ENCODE data around the gene CCDC142. TPM values are rescaled to one million over a fixed set of nuclear protein-coding genes. Genes with fewer than 3 reads are reported as not detected.

CCDC142 gene
- total RNA-seq, 1 experiment from 2014 or later = 15.4 TPM

Other genes starting within 250 kb of the CCDC142 start
- 0.24 to 0.63 TPM (median 0.42 TPM) in 5 replicates for gene SLC4A5, start 139.6 kb downstream of the CCDC142 start, total RNA-seq (2022; extraction: Qiagen RNA extraction)
- gene DCTN1, start 102.7 kb downstream of the CCDC142 start, total RNA-seq (2022; extraction: Qiagen RNA extraction) = 102 to 155 TPM (median 147 TPM) in 5 replicates
- gene C2orf81, start 61.4 kb downstream of the CCDC142 start, total RNA-seq (2022; extraction: Qiagen RNA extraction) = 2.5 to 4.0 TPM (median 3.3 TPM) in 5 replicates
- 71.7 to 93.6 TPM (median 91.4 TPM) in 5 replicates for gene WDR54, start 61.3 kb downstream of the CCDC142 start, total RNA-seq (2022; extraction: Qiagen RNA extraction)
- gene RTKN, start 41.1 kb downstream of the CCDC142 start, total RNA-seq (2022; extraction: Qiagen RNA extraction) = 19.7 to 29.6 TPM (median 26.0 TPM) in 5 replicates
- 53.3 to 59.3 TPM (median 55.7 TPM) in 5 replicates for gene INO80B, start 27.9 kb downstream of the CCDC142 start, total RNA-seq (2022; extraction: Qiagen RNA extraction)
- 46.5 to 91.2 TPM (median 87.8 TPM) in 5 replicates for gene WBP1, start 24.6 kb downstream of the CCDC142 start, total RNA-seq (2022; extraction: Qiagen RNA extraction)
- gene MOGS, start 17.6 kb downstream of the CCDC142 start, total RNA-seq (2022; extraction: Qiagen RNA extraction) = 38.2 to 57.7 TPM (median 53.4 TPM) in 5 replicates
- gene MRPL53, start 10.3 kb downstream of the CCDC142 start, total RNA-seq (2022; extraction: Qiagen RNA extraction) = 94.6 to 158 TPM (median 138 TPM) in 5 replicates
- 15.5 to 20.4 TPM (median 17.6 TPM) in 5 replicates for gene TTC31, start 83 bp upstream of the CCDC142 start, total RNA-seq (2022; extraction: Qiagen RNA extraction)
- 2.5 to 4.4 TPM (median 4.2 TPM) in 5 replicates for gene LBX2, start 16.6 kb upstream of the CCDC142 start, total RNA-seq (2022; extraction: Qiagen RNA extraction)
- gene PCGF1, start 24.7 kb upstream of the CCDC142 start, total RNA-seq (2022; extraction: Qiagen RNA extraction) = 31.7 to 39.8 TPM (median 34.6 TPM) in 5 replicates
- 0.16 to 0.44 TPM (median 0.27 TPM) in 5 replicates for gene TLX2, start 31.5 kb upstream of the CCDC142 start, total RNA-seq (2022; extraction: Qiagen RNA extraction)
- gene DQX1, start 43.2 kb upstream of the CCDC142 start, total RNA-seq (2022; extraction: Qiagen RNA extraction) = 0.06 to 0.16 TPM (median 0.12 TPM) in 5 replicates
- 187 to 255 TPM (median 247 TPM) in 5 replicates for gene AUP1, start 46.7 kb upstream of the CCDC142 start, total RNA-seq (2022; extraction: Qiagen RNA extraction)
- gene HTRA2, start 46.9 kb upstream of the CCDC142 start, total RNA-seq (2022; extraction: Qiagen RNA extraction) = 34.7 to 45.7 TPM (median 41.8 TPM) in 5 replicates
- gene LOXL3, start 70.9 kb upstream of the CCDC142 start, total RNA-seq (2022; extraction: Qiagen RNA extraction) = 0.22 to 0.37 TPM (median 0.33 TPM) in 5 replicates
- 3.4 to 5.4 TPM (median 4.5 TPM) in 5 replicates for gene DOK1, start 71.7 kb upstream of the CCDC142 start, total RNA-seq (2022; extraction: Qiagen RNA extraction)
- gene M1AP, start 165.3 kb upstream of the CCDC142 start, total RNA-seq (2022; extraction: Qiagen RNA extraction) = not detected in 5 replicates
- gene SEMA4F, start 171.2 kb upstream of the CCDC142 start, total RNA-seq (2022; extraction: Qiagen RNA extraction) = 8.7 to 13.8 TPM (median 11.1 TPM) in 5 replicates